GM12872 (cell line): ENCODE results near the gene LGALS9B.
A peak's percentile ranks its signal among the peaks of the same experiment; 100 is the strongest.
"Not testable (repeated sequence)": the region's sequence is repeated elsewhere in the genome, so short reads cannot be mapped to it uniquely, and the experiment has no call there.

Source experiments
- TF ChIP-seq, protein P1 (sequence below): IDR thresholded peaks from 3 replicates; pipeline ENCODE4 v1.5.1; 2011; ENCODE audit warnings: low read depth, mild to moderate bottlenecking, low read length, moderate library complexity; ENCODE audit not compliant: insufficient read depth

LGALS9B gene

GRCh38 chr17:20467447-20467846 is at the start of gene LGALS9B:
LGALS9B (minus strand) TSS chr17:20467539; CDS start chr17:20467470, 69 bp downstream.
- TF ChIP-seq, protein P1, sequence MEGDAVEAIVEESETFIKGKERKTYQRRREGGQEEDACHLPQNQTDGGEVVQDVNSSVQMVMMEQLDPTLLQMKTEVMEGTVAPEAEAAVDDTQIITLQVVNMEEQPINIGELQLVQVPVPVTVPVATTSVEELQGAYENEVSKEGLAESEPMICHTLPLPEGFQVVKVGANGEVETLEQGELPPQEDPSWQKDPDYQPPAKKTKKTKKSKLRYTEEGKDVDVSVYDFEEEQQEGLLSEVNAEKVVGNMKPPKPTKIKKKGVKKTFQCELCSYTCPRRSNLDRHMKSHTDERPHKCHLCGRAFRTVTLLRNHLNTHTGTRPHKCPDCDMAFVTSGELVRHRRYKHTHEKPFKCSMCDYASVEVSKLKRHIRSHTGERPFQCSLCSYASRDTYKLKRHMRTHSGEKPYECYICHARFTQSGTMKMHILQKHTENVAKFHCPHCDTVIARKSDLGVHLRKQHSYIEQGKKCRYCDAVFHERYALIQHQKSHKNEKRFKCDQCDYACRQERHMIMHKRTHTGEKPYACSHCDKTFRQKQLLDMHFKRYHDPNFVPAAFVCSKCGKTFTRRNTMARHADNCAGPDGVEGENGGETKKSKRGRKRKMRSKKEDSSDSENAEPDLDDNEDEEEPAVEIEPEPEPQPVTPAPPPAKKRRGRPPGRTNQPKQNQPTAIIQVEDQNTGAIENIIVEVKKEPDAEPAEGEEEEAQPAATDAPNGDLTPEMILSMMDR = not testable (repeated sequence)

GRCh38 chr17:20446895-20447294 is 20.4 kb downstream of the LGALS9B start:
- TF ChIP-seq, protein P1 = 0 out of 3 replicates have a peak, but pooled peaks have one; percentile 4
